Tibial nerve (tissue), 4 donors: ENCODE results near the gene KCNJ13.

Experiments used
- EP300 ChIP-seq, 2 donors: sonication (generic); formaldehyde crosslinking; IDR thresholded peaks; one replicate each; pipeline ENCODE4 v1.6.1; 2017; ENCODE audit warnings: antibody characterized with exemption in 2 of 2, mild to moderate bottlenecking in 1 of 2
- POLR2A ChIP-seq, 2 donors: fragments of 450-650 bp; IDR thresholded peaks; one replicate each; pipeline ENCODE4 v1.6.1; 2017; ENCODE audit warnings: antibody characterized with exemption in 2 of 2, mild to moderate bottlenecking in 2 of 2, moderate library complexity in 2 of 2
- TF ChIP-seq, protein P1 (sequence below), 5 experiments: fragments of 200-600 bp in 3 of 5; fragments of 450-650 bp in 2 of 5; sonication (generic) in 3 of 5; IDR thresholded peaks; one replicate each; pipeline ENCODE4 v1.5.1; 2016 to 2019; ENCODE audit warnings: antibody characterized with exemption in 5 of 5, mild to moderate bottlenecking in 3 of 5, moderate library complexity in 2 of 5

DNA sequence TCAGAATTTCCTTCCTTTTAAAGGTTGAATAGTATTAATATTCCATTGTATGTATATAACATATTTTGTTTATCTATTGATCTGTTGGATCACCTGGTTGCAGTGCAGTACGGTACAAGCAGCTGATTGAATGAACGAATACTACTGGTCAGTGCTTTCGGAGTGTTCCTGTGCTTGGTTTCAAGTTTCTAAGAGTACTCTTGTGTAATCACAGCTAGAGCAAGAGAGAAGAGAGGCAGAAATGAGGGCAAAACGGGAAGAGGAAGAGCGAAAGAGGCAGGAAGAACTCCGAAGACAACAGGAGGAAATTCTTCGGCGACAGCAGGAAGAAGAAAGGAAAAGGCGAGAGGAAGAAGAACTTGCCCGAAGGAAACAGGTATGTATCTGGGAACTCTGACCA lies 40.3 kb upstream of the KCNJ13 start:
- TF ChIP-seq, protein P1, sequence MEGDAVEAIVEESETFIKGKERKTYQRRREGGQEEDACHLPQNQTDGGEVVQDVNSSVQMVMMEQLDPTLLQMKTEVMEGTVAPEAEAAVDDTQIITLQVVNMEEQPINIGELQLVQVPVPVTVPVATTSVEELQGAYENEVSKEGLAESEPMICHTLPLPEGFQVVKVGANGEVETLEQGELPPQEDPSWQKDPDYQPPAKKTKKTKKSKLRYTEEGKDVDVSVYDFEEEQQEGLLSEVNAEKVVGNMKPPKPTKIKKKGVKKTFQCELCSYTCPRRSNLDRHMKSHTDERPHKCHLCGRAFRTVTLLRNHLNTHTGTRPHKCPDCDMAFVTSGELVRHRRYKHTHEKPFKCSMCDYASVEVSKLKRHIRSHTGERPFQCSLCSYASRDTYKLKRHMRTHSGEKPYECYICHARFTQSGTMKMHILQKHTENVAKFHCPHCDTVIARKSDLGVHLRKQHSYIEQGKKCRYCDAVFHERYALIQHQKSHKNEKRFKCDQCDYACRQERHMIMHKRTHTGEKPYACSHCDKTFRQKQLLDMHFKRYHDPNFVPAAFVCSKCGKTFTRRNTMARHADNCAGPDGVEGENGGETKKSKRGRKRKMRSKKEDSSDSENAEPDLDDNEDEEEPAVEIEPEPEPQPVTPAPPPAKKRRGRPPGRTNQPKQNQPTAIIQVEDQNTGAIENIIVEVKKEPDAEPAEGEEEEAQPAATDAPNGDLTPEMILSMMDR (IDR thresholded peaks at IDR 0.05) = no peak
- TF ChIP-seq POLR2A (IDR thresholded peaks at IDR 0.05) = no peak
- TF ChIP-seq EP300 (IDR thresholded peaks at IDR 0.05) = no peak
